ENCODE results near the gene MPP2. TPM values are rescaled to one million over a fixed set of nuclear protein-coding genes. Genes with fewer than 3 reads are reported as not detected.
A peak's percentile ranks its signal among the peaks of the same experiment; 100 is the strongest.
"Not testable (repeated sequence)": the region's sequence is repeated elsewhere in the genome, so short reads cannot be mapped to it uniquely, and the experiment has no call there.

The MPP2 gene
- polyA plus RNA-seq, 1 donor = 6.4 TPM

DNA sequence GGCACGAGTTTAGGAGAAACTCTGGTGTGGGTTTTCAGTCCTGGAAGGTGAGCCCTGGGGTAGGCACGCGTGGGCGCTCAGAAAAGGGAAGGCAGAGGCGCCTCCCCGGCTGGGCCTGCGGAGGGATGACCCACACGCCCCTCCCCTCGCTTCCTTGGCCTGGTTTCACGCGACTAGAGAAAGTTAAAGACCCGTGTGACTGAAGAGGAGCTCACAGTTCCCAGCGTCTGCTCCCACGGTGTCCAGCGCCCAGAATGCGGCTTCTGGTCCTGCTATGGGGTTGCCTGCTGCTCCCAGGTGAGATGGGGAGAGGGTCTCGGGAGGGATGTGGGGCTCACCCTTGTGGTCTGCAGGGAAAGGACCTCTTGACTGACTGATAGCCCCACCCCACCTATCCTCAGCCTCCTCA lies 60.4 kb downstream of the MPP2 start, which contains the start of gene CD300LG:
TSS of gene CD300LG (plus strand) at position 214 of the 409 bp plus-strand sequence. CDS start at position 255, 41 bp downstream.
- no peak for DNase-seq

DNA sequence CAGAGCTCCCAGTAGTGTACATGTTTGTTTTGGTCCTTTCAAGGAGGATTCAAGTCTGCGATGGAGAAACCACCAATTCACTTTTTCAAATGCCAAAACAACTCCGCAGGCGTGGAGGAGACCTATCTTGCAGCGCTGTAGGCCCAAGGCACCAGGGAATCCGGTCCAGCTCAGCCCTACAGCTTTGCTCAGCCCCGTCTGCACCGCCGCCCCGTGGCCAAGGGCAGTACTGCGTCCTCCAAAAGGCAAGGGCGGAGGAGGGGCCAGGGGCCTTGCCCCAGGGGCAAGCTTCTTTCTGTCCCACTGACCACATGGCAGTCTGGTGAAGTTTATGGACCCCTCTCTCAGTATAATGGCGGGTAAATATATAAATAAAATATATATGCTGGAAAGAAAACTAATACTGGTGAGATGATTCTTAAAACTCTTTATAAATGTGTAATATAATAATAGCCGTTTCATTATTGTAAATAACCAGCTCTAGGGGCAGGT lies 61.1 kb downstream of the MPP2 start:
- peak; percentile 60 for DNase-seq

DNA sequence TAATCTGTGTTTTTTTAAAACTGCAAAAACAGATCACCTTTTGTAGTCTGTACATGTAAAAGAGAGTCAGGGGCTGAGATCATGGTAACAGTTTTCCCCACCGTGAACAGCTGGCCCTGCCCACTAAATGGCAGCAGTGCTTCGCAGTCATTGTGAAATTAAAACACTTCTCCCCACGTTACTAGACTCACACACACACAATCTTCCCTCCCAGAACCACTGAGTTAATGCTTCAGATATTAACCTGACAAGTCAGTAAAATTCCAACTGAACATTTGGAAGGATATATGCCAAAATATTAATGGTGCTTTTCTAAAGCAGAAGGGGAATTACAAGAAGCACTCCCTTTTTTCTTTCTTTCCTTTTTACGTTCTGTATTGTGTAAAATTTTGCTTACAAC lies 61.6 kb downstream of the MPP2 start:
- no peak for DNase-seq

DNA sequence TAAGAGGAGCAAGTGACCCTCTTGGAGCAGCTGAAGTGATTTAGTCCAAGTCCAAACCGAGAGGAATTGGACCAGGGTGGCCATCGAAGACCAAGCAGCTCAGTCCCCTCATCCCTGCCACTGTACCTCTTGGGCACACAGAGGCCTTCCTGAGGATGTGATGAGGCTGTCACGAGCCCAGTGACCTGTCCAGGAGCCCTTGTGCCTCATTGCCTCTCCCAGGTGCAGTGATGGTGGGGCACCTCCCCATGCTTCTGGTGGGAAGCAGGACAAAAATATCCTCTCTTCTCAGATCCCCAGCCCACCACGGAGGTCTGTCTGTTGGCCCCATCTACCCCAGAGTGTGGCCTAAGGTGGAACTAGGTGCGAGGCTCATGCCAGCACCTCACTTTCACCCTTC lies 63.1 kb downstream of the MPP2 start:
- DNase-seq = no peak

DNA sequence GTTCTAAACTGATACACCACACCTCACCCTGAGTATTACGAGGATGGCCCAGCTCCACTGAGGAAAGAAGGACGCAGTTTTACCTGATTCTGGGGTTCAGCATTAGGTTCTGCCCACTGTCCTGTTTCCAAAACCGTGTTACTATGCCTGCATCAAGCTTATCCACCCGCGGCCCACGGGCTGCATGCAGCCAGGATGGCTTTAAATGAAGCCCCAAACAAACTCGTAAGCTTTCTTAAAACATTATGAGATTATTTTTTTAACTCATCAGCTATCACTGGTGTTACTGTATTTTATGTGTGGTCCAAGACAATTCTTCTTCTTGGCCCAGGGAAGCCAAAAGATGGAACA lies 64.4 kb downstream of the MPP2 start:
- no peak for DNase-seq

DNA sequence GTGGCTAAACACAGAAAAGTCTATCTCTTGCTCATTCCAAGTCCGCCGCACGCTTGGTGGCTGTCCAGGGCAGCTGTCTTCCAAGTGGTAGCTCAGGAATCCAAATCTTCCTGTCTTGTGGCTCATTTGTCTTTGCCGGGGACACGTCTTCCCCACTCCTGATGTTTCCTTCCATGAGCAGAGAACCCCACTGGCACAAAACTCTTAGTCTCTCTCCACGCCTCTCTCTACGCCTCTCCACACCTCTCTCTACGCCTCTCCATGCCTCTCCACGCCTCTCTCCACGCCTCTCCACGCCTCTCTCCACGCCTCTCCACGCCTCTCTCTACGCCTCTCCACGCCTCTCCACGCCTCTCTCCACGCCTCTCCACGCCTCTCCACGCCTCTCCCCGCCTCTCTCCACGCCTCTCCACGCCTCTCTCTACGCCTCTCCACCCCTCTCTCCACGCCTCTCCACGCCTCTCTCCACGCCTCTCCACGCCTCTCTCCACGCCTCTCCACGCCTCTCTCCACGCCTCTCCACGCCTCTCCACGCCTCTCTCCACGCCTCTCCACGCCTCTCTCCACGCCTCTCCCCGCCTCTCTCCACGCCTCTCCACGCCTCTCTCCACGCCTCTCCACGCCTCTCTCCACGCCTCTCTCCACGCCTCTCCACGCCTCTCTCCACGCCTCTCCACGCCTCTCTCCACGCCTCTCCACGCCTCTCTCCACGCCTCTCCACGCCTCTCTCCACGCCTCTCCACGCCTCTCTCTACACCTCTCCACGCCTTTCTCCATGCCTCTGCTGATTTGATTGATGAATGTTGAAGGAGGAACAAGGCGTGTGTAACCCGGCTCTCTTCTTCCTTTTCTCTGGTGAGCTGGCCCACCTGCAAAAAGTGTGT lies 65.0 kb downstream of the MPP2 start:
- not testable (repeated sequence) for DNase-seq

DNA sequence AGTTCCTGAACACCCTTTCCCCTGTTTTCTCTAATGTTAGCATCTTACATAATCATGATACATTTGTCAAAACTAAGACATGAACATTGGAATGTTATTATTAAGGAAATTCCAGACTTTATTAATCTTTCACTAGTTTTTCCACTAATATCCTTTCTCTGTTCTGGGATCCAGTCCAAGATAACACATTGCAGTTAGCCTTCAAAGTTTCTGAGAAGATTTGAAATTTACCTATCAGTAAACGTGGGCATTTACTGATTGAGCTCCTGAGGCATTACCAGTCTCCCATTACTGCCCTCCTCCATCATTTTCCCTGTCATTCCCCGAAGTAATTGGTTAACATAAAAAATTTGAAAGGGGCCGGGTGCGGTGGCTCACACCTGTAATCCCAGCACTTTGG lies 66.1 kb downstream of the MPP2 start:
- no peak for DNase-seq

DNA sequence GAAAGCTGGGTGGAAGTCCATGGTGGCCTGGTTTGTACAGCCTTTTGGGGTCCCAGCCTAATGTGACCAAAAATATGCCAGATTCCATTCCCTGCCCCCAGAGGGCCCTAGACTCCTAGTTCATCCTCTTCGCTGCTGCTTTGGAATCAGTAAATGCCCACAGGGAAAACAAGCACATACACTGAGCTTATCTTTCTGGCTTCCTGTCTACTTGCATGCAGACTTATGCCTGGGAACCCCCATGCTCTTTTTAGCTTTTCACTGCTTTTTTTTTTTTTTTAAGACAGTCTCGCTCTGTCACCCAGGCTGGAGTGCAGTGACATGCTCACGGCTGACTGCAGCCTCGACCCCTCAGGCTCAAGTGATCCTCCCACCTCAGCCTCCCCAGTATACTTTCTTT lies 66.5 kb downstream of the MPP2 start:
- no peak for DNase-seq

DNA sequence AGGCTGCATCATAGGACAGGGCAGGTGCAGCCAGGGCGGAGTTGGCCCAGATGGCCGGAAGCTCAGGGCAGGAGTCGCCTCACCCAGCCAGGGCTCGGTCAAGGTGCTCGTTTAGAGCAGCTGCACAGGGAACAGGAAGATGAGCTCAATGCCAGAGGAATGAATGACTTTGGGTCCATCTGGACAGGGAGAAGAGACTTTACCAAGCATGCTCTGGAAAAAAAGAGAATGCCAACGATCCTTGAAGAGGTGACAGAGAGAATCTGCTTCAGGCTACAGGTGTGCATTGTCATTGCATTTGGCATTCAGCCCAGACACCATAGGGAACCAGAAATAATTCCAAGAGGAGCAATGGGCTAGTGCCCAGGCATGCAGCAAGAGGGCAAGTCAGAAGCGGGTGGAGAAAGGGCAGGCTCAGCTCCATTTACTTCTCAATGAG lies 67.6 kb downstream of the MPP2 start:
- DNase-seq = no peak

DNA sequence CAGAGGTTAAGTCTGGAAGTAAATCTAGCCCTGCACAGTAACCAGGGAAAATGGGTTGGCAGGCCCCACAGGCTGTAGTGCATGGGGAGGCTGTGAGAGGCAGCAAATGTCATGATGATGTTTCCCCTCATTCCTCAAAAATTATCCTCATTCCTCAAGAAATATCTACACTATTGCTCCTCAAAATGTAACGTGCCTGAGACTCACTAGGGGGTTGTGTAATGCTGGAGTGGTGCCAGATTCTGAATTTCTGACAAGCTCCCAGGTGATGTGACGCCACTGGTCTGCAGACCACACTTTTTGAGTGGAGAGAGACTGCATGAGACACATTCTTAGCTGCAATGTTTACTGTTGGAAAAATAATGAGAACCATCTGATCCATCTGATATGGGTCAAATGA lies 73.2 kb downstream of the MPP2 start:
- DNase-seq = no peak

DNA sequence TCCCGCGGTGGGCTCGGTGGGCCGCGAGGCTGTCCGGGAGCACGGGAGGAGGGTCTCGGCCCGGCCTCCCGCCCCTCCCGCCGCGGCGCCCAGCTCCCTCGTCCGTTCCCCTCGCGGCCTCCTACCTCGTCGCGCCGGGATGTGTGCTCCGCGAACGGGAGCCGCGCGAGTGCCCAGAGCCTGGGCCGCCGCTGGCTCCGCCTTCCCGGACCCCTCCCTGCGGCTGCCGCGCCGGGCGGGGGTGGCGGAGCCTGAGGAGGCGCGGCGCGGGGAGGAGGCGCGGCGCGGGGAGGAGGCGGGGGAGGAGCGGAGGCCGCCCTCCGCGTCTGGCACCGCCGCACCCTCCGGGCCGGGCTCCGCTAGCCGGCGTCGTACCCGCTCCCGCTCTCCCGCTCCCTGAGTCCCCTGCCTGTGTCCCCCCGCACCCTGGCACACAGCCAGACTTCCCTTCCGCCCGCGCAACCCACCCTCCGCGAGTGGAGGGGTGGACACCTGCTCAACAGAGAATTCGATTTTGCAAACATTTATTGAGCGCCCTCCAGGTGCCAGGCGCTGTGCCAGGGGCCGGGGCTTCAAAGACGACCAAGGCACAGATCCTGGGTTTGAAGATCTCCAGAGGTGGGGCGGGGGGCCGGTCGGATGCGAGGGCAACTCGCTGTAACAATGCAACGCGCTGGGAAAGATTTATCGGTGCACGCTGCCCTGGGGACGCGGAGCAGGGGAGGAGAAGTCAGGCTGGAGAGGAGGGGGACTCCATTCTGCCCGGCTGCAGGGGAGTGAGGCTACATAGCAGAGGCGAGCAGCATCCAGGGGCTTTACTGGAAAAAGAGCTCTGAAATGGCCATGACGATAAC lies 74.1 kb downstream of the MPP2 start, which contains the start of gene MPP3:
TSS of gene MPP3 (minus strand) at position 171 of the 854 bp plus-strand sequence. CDS start 1,240 bp downstream, outside the sequence.
- DNase-seq = peak; percentile 78

DNA sequence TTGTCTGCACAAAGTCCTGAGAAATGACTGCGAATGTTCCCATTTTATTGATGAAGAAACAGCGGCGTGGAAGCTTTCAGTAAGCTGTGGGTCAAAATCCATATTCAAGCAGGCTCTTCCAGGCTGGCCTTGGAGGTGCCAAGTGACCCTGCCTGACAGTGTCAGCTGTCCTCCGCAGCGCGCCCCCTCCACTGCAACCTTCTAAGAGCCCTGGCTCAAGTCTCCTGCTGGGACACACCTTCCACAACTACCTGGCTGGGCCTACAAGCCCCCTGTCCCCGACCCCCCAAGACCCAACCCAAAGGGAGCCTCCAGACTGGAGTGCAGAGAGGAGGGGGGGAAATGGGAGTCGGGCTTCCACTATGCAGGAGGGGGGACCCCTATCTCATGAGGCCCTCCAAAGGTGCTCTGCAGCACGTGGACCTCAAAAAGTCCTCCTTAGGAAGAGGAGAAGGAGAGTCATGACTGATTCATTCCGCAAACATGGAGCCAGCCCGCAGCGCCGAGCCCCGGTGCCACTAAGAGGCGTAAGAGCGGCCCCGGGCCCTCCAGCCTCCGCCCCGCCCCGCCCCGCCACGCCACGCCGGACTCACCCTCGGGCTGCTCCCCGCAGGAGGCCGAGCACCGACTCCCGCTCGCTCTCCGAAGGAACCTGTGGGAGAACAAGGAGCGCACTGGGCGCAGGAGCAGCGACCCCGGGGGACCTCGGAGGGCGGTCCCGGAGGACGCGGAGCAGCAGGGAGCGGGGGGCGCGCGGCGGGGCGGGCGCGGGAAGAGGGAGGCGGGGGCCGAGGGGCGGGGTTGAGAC lies 75.0 kb downstream of the MPP2 start:
- DNase-seq = no peak

DNA sequence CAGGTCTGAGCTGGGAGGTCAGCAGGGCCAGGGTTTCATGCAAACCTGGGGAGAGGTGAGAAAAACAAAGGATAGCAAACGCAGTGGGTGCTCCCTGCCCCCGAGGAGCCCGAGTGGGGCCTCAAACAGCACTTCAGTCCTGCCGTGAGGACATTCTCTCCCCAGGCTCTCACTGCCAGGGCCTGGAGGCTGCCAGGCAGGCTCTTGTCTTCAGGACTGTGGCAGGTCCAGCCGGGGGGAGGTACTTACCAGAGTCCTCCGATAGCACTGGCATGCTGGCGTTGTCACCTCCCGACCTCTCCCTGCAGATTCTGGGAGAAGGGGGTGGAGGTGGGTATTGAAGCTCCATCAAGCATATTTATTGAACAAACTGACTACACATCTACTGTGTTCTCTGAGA lies 75.7 kb downstream of the MPP2 start:
- DNase-seq = no peak

DNA sequence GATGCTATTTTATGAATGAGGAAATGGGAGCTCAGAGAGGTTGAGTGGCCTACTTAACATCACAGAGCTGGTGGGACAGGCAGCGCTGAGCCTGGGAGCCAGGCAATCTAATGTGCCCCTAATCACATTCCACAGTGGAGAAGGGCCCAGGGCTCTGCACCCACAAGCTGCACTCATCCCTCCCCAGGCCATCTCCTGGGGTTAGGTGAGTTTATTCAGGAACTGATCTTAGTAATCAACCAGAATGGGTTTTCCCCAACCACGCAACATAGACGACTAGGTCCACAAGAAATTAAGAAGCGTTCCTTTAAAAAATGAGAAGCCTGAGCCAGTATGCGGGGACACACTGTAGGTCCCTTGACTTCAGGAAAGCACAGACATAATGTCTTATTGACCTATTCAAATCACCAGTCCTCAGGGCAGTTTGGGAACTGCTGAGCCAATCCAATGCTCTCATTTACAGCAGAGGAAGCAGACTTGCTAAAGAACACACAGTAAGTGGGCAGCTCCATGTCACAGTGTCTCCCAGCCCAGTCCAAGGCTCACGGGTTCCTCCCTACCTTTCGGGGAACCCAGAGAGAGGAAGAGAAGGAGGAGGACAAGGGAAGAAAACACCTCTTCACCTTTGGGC lies 76.7 kb downstream of the MPP2 start:
- DNase-seq = no peak

DNA sequence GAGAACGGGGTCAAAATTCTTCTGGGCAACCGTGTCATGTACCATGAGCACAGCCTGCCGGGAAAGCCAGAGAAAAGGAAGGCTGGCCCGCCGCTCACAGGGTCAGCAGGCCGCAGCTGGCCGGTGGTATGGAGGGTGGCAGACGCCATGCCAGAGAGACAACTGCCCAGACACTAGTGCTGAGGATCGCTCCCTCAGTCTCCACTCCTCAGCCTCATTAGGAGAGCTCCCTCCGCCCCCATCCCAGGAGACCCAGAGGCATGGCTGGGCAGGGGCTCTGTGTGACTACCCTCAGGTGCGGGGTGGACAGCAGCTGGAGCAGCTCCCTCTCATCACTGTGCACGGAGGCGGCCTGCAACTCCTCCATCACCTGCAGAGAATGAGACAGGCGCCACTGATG lies 77.6 kb downstream of the MPP2 start:
- DNase-seq = no peak

DNA sequence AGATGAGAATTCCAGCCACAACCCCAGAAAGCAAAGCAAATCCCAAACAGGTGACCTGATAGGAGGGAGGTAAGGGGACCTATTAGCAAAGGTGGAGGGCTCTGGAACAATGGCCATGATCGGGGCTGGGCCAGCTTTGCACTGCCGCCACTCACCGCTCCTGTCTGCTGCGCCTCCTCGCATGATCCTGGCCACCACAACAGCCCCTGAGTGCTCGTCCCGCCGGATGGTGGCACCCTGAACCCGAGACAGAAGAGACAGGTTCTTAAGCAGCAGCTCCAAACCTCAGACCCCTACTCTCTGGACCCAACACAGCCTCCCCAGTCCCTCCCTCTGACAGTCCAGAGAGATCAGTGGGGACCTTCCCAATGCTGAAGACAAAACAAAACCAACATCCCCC lies 79.7 kb downstream of the MPP2 start:
- no peak for DNase-seq

DNA sequence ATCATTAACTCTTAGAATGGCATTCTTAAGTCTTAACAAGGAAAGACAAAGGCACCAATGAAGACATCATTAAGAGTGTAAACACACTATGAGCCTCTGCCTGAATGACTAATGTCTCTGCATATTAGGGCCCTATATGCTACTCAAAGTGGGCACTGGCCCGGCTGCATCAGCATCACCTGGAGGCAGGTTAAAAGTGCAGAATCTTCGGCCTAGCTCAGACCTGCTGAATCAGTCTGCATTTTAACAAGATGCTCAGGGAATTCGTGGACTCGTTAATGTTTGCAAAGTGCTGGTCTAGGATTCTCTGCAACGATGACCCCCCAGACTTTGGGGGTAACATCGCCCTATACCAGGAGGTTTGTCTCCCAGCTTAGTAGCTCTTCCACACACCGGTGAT lies 81.1 kb downstream of the MPP2 start:
- no peak for DNase-seq

DNA sequence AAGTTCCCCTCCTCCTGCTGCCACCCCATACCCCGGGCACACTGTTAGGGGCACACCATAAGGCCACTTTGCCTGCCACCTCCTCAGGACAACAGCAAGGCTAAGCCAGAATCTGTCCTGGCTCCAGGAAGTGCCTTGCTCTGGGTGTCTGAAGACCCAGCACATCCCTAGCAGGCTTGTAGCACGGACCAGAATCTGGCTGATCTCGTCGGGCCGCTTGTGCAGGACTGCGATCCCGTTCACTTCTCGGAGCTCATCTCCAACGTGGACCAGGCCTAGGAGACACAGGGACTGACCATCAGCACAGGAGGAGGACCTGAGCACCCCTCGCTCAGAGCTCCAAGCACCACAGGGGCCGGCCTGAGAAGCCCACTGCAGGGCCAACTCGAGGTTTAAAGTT lies 81.8 kb downstream of the MPP2 start:
- no peak for DNase-seq
